Measurements from ENCODE around the gene PYGM.
"Not testable (repeated sequence)": the region's sequence is repeated elsewhere in the genome, so short reads cannot be mapped to it uniquely, and the experiment has no call there.

PYGM gene

DNA sequence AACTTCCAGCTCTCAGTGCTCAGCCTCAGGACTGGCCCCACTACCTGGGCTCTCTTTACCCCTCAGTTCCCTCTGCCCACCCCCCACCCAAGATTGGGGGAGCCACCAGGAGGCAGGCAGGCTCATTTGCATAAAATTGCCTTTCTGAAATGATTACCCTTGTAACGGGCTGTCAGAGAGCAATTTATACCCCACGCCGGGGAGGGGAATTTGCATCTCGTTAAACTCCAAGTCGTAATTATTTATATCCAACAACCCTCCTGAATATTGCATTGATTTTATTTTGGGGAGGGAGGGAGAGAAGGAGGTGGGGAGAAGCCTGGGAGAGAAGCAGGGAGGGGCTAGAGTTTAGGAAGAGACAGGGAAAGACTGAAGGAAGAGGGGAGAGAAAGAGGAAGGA is 45.1 kb downstream of the PYGM start:
- no peak for DNase-seq

DNA sequence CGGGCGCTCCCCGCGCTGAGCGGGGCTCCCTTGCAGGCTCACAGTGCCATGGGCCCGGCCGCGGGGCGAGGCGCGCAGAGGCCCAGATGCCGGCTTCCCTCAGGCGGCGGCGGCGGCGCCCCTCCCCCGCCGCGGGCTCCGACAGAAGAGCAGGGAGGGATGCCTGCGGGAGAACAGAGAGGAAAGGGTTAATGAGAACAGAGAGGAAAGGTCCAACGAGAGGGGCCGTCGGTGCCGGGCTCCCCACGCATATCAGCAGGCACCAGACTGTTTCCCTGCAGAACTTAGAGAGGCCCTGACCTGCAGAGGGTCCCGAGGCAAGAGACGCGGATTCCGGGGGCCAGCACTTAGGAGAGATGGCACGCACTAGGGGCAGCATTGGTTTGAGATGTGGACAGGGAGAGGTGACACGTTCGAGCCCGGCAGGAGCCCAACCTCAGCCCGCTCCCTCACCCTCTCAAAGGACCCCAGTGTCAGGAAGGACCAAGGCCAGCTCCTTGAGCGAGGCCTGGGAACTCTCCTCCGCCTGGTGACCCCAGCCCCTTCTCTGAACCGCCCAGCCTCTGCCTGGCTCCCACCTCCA is 45.9 kb downstream of the PYGM start:
- no peak for DNase-seq

DNA sequence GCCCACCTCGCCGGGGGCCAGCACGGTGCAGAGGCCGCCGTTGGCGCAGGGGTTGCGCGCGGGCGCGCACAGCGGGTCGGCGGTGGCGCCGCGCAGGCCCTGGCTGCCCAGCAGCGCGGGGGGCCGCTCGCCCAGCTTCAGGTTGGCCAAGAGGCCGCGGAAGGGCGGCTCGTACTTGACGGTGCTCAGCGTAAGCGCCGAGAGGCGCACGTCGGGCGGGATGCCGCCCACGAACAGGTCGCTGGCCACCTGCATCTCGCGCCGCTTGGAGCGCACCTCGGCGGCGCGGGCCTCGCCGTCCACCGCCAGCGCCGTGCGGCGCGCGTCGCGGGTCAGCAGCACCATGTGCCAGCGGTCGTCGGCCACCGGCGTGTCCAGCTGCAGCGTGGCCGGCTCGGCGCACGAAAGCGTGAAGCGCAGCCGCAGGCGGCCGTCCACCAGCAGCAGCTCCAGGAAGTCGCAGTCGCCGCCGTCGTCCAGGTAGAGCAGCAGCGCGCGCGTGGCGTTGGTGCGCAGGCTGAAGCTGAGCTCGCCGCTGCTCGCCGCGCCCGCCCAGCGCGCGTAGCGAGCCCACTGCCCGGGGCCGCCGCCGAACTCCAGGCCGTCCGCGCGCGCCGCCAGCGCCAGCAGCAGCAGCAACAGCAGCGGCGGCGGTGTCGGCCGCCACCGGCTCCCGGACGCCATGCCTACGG is 46.6 kb downstream of the PYGM start:
- no peak for DNase-seq

DNA sequence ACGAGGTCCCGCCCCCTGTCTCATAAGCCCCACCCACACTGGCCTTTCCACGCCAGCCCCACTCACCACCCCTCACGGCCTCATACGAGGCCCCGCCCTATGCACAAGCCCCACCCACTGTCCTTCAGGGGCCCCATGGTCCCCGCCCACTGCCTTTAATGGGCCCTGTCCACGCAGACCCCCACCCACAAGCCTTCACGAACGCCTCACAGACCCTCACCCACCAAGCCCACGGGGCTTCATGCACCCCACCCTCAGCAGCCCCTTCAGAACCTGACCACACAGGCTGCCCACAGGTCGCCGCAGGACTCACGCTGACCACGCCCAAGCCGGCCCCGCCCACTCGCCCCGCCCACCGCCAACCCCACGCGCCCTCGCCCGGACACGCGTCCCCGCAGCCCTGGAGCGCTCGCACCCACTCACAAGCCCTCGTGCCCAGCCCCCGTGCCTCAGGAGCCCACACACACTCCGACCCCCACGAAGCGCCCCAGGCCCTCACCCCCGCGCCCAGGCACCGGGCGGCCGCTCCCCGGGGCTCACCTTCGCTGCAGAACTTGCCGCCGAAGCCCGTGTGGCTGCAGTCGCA is 47.3 kb downstream of the PYGM start:
- peak; percentile 29 for DNase-seq

DNA sequence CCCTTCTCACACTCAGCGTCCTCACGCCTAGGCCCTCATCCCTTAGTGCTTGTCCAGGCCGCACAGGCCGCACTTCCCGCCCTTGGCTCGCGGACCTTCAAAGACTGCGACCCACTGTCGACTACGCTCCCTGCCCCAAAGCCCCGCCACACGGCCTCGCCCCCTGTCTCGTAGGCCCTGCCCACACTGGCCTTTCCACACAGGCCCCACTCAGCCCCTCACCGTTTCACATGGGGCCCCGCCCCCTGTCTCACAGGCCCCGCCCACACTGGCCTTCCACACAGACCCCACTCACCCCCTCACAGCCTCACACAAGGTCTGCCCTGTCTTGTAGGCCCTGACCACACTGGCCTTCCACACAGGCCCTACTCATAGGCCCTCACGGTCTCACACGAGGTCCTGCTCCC is 47.8 kb downstream of the PYGM start:
- DNase-seq, result no peak

DNA sequence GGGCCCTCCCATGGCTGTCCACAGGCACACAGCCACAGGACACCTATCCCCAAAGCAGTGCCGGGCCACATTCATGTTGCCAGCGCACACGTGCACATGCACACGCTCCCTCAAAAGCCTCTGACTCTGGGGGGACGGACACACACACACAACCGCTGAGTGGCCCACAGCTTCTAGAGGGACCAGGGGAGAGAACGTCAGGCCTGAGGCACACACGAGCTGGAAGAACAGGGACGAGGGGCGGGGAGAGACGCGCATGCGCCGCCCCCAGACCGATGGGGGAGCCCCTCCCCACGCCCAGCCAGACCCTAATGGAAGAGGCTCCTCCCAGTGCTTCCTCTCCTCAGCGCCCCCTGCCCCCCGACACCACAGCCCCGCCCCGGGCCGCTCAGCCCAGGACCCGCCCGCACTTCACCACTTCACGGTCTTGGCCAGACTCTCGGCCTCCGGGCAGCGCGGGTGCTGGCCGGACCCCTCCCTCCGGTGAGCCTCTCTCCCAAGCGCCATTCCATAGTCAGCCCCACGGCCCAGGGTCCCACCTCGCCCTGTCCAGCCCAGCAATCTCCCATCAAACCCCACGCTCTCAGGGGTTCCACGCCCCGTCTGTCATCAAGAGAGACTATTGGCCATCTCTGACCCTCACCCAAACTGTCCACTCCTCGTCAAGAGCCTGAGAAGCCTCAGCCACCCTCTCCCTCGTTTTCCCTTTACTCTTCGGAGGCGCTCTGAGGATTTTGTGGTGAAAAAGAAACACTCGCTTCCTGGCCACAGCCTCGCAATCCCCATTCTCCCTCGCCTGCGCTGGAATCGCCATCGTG is 48.4 kb downstream of the PYGM start:
- no peak for DNase-seq

DNA sequence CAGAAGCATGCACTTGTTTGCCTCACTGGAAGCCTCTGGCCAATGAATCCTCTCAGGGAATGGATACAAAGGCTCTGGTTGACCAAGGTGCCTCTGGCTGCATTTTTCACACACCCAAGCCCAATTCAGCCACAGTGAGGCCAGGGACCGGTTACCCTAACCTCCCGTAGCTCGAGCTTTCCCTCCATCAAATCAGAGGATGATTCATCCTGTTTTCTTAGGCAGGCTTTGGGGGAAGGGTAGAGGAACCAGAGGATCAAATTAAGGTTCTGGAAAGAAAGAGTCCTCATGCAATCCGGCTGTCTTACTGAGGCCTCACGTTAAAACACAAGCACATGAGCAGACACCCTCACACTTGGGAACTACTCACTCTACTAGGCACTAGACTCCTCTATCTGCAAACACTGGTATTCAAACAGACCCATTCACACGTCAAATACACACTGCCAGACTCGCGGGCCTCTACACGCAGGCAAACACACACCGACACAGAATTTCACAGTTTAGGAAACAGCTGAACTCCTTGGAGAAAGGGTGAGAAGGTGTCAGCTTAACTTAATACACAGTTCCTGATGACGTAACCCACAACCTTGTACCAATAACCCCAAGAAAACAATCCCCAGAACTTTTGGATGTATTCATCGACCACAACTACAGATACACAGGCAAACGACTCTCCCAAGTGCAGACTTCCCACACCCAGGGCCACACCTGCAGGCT is 49.2 kb downstream of the PYGM start:
- DNase-seq, result no peak

DNA sequence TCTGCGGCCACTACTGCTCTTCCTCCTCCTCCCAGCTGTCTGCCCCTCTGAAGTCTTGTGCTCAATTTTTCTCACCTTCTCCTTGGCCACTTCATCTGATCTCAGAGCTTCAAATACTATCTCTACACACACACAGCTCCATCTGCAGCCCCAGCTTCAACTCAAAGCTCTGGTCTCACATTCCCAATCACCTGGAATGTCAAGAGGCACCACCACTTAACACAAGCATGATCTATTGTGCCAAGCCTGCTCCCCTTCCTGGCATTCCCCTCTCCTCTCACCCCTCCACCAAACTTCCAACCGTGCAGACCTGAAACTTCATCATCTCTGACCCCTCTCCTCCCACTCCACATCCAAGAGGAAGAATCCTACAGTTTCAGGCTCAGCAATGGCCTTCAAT is 54.3 kb downstream of the PYGM start:
- no peak for DNase-seq

DNA sequence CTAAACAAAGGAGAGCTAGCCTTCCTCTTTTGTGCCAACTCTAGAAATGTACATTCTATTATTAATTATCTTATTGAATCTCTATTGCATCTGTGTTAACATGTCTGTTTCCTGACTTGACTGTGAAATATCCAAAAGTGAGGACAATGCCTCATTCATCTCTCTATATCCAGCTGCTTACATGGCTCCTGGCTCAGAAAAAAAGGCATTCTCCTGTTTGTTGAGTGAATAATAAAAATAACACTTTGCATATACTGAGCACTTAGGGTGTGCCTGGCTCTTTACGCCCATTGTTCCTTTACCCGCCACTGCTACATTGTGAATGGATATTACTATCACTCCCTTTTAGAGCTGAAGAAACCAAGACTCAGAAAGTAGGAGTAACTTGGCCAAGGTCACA is 56.7 kb downstream of the PYGM start:
- no peak for DNase-seq

DNA sequence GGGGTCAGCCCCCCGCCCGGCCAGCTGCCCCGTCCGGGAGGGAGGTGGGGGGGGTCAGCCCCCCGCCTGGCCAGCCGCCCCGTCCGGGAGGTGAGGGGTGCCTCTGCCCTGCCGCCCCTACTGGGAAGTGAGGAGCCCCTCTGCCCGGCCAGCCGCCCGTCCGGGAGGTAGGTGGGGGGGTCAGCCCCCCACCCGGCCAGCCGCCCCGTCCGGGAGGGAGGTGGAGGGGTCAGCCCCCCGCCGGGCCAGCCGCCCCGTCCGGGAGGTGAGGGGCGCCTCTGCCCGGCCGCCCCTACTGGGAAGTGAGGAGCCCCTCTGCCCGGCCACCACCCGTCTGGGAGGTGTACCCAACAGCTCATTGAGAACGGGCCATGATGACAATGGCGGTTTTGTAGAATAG is 57.8 kb downstream of the PYGM start:
- not testable (repeated sequence) for DNase-seq

DNA sequence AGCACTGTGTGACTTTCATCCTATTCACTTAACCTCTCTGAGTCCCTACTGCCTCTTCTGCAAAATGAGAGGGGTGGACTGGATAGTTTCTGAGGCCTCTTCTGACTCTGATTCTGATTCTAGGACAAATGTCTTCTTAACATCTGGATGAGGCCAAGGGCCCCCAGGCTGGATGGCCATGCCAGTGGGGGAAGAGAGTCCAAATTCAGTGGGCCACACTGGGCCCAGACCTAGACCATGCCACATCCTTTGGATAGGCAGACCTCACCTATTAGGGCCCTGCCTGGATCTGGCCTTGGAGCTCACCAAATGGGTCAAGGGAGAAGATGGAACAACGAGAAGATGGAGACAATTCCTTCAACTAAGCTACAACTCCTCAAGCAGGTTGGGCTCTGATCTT is 61.3 kb downstream of the PYGM start:
- DNase-seq, result no peak

DNA sequence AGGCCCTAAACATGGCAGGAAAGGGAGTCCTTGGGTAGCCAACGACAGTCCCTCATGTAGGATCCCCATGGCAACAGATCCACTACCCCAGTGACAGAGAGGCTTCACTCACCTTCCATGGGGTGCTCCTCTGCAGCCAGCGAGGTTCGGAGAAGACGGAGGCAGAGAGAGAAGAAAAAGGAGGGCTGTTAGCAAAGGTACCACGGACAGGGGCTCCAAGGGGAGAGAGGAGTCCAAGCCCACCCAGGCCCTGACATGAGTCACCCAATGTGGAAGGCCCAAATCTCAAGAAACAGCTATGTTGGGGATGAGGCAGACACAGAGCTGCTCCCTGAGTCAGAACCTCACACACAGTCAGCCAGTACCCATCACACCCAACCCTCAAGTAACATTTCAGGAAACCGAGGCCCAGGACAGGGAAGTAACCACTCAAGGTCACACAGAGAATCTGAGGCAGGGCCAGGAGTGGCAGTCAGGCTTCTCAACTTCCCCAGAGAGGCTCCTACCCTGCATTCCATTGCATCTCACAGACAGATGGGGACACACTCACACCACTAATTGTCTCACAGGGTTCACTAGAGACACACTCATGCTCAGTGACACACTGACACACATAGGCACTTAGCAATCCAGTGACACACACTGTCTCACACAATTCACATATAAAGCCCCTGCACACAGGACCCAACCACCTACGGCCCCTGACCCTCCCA is 62.0 kb downstream of the PYGM start:
- DNase-seq, result no peak
